GM19438 (cell line): ENCODE data around the gene PMFBP1.

Experiments
- ATAC-seq: cut with Tn5 transposase; IDR thresholded peaks from one replicate; pipeline ENCODE4 v1.9.1; 2021; ENCODE audit warnings: low read depth; ENCODE audit not compliant: unreplicated experiment

PMFBP1 gene

DNA sequence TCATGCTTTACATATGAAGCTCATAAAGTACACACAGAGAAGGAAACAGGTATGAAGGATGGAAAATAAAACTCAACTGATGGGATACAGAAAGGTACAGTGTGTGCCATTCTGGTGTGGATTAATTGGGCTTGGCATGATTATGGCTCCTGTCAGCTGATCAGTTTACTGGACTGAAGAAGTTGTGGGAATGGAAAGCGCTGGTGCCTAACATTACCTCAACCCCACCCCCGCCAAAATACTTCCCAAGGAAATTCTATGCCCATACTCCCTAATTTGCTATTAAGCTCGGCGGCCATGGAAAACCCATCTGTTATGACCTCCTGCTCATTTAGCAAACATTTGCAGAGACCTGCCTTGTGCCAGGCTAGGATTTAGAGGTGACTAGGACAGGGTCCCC, 16.6 kb upstream of the PMFBP1 start:
- ATAC-seq, result no peak

DNA sequence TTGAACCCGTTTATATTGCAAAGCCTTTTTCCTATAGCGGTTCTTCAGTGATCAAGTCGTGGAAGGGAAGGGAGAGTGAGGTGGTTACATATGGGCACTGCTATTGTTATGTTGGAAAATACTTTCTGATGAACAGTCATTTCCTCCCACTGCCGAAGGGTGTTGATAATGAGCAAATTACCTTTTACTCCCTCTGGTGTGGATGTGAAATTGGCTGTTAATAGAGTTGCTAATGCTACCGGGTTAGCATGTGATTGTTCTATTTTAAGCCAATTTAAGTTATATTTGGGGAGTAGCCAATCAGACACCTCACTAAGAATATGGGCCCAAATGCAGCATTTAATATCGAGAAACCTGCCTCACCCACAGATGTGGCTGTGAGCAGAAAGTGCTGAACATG, 15.6 kb upstream of the PMFBP1 start:
- no peak for ATAC-seq

DNA sequence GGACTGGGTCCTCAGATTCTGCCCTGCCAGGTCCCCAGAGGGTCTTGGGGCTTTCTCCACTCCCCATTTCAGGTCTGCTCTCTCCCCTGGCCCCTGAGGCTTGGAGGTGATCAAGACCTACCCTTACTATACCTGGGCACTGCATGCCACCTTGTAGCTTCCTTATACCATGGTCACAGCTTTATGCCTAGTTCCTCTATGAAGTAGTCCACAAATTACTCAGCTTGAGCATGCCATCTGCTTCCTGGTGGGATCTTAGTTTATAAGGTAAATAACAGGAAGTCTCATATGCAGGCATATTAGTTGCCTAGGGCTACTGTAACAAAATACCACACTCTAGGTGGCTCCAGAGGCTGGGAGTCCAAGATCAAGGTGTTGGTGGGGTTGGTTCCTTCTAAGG, 11.0 kb upstream of the PMFBP1 start:
- no peak for ATAC-seq

DNA sequence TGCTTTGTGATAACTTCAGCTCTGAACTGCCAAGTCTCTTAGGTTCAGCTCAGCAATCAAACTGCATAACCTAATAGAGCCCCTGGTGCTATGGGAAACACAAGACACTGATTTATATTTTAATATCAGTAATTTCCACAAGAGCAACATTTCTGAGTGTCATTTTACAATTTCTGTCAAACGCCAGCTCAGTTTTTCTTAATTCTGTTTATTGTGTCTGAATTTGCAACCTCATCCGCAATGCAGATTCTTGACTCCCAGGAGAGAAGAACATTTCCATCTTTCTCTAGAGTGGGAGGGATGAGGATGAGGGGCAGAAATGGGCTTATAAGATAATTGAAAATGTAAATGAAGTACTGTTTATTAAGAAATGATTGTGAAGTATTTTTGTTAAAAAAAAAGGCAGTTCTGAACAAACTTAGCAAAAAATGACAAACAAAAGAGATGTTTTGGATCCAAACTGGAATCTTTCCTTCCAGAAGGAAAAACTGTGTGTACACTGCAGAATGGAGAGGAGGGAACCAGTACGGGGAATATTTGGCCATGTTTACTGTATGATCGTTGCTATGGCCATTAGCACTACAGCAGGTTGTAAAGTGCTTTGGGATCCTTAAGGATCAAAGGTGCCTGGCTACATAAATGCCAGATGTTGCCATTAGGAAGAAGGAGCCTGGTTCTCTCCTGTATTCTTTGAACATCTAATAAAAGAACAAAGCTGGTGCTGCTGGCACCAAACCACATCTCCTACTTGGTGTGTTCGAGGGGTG, 7.4 kb upstream of the PMFBP1 start:
- ATAC-seq, result no peak

DNA sequence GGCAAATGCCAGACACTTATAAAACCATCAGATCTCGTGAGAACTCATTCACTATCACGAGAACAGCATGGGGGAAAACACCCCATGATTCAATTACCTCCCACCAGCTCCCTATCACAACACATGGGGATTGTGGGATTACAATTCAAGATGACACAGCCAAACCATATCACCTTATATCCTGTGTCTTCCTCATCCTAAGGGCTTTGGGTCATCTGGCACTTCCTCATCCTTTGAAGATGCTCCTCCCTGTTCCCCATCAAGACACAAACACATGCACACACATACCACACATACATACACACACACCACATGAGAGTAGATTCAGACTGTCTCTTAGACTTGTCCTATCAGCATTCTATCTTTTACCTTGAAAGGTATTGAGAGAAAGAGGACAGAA, 2.8 kb upstream of the PMFBP1 start:
- no peak for ATAC-seq

DNA sequence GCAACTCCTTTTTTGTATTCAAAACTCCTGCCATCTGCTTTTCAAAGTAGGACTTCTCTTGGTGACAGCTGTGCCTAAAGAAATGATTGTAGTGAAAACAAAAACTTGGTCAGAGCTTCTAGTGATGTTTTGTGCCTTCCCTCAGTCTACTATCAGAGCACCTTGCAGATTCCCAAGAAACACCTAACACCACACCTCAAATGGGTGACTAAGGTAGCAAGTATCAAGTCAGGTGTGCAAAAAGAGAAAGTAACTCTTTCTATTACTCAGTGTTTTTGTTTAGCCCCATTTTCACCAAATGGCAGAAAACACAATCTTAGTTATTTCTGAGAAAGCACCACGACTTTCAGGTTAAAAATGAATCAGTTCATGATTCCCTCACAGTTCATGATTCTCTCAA, 2.0 kb upstream of the PMFBP1 start:
- ATAC-seq, result no peak

DNA sequence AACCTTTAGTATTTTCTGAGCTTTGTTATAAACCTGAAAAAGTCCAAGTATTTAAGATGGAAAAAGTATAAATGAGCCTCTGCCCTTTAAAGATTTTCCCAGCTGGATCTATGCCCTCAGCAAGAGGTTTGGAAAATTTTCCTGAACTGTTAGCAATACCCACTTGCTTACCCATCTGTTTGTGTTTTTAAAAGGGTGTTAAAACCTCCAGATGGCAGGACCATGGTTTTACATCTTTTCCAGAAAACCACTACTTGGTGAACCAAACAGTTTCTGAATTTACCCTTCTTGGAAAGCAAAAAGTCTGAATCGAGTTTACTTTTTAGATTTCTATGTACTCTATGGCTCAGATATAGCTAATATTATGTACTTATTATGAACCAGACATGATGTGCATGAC, 719 bp downstream of the PMFBP1 start:
- no peak for ATAC-seq

DNA sequence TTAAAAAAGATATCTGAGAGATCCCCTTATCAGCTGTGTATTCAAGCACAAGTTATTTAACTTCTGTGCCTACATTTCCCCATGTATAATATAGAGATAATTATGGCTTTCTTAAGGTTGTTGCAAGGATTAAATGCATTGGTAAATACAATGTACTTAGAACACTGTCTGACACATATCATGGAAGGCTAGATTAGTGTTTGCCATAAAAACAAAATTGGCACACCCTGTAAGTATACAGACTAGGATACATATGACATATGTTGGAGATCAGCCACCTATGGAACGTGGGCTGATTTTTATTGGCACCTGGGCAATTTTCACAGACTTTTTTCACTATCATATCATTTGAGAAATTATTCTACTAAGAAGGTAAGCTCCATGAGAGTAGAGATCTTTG, 2.2 kb downstream of the PMFBP1 start:
- ATAC-seq, result no peak

DNA sequence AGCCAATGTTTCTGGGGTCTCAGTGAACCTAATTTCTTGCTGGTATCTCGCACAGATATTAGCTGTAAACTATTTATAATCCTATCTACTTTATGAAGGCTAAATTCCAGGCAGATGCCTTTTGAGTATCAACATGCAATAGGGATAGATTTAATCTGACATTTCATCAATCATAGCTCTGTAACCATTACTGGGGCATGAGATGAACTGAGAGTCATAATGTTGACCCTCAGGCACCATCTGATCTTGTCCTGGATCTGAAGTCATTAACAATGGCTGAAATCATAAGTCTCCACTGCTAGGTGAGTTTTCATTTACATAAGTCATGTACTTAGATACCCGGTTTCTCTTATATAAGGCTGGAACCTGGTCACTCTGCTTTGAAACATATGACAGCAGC, 3.6 kb downstream of the PMFBP1 start:
- no peak for ATAC-seq

DNA sequence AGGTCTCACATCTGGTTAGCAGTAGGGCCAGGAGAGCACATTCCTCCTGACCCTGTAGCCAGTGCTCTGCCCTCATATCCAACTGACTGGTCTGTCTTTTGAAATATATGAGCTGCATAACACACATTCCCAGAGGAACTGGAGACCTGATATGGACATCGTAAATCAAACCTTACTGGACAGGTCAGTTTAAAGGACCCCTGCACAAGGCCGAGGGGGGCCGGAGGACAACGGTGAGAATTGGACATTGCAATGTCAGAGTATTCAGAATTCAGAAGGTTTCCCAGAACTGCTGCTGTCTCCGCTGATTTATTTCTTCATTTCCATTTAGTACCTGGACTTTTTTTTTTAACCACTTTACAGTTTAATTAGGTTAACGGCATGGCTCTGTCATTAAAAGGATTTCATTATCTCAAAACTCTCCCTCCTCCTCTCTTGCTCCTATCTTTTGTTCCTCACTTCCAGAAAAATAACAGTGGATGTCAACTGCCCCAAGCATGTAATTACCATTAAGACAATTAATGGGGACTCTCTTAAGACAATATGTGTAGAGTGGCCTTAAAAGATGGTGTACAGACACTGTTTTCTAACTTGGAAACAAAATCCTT, 4.9 kb downstream of the PMFBP1 start:
- ATAC-seq, result no peak

DNA sequence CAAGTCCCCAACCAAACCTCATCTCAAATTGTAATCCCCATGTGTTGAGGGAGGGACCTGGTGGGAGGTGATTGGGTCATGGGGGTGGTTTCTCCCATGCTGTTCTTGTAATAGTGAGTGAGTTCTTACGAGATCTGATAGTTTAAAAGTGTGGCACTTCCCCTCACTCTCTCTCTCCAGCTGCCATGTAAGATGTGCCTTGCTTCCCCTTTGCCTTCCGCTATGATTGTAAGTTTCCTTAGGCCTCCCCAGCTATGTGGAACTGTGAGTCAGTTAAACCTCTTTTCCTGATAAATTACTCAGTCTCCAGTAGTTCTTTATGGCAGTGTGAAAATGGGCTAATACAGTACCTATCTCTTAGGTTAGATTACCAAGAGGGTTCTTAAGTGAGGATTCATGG, 5.8 kb downstream of the PMFBP1 start:
- ATAC-seq, result no peak

DNA sequence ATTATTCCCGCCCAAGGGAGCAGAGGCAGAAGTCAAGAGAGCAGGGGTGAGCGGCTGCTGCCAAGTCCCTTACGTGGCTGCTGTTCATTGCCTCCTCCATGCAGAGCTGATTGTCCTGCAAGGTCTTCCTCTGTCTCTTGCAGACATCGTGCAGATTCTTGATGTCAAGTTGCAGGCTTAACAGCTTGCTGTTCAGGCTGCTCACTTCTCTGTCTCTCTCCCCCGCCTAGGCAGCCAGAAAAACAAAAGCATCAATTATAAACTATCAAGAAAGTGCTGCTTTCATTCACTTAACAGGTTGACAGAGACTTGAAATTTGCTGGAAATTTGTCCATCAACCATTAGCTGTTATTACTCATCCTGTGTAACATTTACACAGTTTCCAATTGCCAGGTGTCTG, 7.3 kb downstream of the PMFBP1 start:
- ATAC-seq, result no peak

DNA sequence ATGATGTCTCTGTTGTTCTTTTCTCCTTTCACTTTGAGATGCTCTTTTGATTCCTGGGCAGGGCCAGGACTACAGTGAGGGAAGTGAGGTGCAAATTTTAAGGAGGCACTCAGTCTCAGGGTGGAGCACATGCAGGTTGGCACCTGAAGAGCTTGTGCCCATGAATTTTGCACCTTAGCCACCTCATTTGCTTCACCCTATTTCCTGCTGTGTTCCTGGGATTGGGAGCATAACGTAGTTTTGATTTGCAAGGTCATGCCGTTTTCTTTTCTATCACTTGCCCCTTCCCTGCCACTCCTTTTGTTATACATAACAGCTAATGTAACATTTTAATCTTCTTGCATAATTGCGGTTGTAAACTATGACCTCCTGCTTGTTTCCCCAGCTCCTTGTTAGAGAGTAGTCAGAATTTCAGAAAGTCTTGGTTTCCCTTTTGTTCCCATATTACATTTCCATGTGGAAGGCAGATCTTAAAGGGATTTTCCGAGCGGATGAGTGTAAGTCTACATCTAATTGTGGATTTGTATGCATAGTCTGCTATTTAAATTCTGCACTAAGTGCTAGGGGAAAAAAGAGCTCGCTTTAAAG, 9.8 kb downstream of the PMFBP1 start:
- ATAC-seq, result no peak

DNA sequence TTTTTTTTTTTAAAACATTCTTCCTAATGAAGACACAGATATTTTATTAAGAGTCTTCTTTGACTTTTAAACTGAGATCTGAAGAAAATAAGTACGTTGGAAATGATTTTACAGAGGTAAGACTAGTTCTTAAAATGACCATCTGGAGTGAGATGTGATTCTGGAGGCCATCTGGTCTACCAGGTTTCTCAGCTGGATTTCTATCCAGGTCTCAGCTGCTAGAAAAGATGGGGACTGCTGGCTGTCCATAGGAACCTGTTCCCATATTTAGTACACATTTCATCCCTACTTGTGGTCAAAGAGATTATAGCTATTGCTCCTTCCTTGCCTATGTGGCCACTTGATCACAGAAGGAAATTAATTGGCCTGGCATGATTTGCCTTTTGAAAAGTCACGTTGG, 12.2 kb downstream of the PMFBP1 start:
- ATAC-seq, result no peak

DNA sequence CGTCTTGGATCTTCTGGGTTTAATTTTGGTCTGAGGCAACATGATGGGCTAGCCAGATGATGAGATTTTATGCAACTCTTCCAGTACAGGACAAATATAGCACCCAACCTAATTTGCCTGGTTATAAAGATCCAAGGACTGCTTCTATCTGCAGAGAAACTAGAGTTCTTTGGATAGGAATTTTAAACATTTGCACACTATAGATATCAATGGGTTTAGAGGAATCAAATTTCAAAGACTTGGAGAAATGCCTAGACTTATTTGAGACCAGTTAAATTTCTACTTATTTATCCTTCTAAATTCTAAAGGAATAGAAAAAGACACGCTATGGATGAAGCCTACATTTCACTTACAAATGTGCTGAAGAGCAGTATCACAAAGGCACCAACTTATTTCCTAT, 12.6 kb downstream of the PMFBP1 start:
- no peak for ATAC-seq

DNA sequence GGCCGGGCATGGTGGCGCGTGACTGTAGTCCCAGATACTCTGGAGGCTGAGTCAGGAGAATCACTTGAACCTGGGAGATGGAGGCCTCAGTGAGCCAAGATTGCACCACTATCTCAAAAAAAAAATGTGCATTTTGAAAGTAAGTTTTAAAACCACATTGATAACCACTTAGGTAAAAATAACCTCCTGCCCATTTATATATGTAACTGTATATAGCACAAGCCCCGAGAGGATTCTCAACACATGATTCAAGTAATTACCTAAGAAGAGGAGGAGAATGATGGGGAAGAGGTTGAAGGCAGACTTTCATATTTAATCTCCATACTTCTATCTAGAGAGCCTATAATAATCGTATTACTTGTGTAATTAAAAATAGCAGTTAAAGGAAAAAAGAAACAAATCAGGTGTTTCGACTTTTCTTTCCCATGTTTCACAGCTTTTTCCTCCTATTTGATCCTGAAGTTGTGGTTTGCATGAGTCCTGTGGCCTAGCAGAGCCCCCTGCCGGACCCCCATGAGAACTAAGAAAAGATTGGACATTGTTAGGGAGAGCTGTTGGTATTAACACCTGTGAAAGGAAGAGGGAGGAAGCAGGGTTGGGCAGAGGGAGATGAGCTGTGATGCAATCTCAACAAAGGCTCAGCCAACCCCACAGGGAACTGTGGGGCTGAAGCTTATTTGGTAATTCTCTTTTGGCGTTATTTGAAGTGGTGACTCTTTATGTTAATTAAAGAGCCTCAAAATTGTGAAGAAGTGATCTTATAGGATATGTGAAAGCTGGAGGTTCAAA, 22.1 kb downstream of the PMFBP1 start:
- no peak for ATAC-seq

DNA sequence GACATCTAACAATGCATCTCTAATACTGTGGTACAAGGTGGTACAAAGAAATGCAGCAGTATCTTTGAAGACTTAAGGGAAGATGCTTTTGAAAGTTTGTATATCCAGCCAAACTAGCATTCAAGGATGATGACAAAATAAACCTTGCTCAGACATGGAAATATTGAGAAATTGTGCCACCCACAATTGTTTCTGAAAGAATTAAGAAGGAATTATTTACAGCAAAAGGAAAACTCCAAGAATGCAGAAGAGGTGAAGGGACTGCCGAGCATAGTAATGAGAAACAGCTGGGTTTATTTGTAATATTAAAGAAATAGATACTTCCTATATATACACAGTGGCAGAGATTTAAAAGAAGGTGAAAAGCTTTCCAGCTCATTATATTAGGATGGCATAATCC, 29.5 kb downstream of the PMFBP1 start:
- ATAC-seq, result no peak

DNA sequence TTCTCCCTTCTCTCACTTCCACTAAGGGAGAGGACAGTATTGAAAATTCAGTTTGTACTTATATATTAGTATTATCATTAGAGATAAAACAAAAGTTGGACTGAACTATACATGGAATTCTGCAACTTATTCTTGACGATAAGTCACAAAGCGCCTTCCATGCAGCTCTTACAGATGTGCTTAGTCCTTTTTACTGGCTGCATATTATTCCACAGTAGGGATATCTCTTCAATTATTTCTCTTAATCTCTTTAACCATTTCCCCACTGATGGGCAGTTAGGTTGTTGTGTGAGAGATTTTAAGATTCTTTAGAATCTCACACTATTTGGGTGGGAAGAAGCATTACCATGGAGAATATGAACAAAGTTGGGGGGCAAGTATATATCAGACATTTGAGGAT, 32.0 kb downstream of the PMFBP1 start:
- no peak for ATAC-seq

DNA sequence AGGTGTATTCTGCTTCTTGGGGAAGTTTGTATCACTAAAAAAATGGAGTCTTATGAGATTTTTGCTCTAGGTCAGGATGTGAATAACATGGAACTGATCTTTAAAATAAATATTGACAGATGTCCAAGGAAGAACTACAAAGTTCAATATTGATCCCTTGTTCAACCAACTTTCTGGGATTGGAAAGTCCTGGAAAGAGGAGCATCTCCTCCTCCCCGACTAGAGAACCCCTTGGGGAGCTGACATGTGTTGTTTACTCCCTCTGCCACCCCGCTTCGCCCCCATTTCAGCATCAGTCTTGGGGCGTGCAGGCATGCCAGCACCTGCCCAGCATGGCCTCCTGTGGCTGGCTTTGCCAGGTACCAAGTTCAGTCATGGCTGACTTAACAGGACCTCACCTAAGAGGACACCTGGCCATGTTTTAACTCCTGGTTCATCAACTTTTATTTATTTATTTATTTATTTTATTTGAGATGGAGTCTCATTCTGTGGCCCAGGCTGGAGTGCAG, 33.8 kb downstream of the PMFBP1 start:
- ATAC-seq, result no peak

DNA sequence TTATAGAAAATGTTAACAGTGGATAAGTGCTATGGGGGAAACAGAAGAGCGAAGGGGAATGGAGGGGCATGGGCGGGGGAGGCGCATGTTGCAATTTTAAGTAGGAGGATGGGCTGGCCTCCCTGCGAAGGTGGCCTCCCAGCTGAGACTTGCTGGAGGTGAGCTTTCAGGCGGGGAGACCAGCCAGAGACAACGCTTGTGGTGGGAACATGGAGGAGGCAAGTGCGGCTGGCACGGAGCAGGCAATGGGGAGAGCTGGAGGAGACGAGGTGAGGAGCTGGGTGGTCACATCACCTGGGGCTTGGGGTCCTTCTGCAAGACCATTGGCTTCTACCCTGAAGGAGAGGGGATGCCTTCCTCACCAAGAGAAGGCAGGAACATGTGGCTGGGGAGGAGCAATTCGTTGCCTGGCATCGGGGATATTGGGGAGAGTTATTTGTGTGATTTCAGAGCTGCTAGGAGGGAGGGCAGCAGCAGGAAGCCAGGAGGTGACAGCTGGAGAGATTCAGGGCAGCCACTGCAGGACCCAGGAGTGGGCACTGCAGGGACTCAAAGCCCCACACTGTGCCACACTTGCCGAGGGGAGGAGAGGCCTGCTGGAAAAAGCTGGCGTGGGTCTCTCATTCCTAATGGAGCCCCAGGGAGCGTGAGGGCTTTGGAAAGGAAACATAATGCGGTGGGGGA, 34.4 kb downstream of the PMFBP1 start:
- no peak for ATAC-seq

DNA sequence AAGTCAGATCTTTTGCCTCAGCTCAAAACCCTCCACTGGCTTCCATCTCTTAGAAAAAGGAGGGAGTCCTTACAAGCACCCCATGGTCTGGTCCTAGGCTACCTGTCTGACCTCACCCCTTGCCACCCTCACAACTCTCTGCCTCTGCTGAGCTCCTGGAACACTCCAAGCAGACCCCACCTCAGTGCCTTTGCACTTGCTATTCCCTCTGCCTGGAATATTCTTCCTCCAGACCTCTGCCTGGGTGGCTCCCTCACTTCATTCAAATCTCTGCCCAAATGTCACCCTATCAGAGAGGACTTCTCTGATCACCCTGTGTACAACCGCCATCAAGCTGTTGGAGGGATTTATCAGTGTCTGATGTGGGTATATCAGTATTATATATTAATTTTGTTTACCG, 37.4 kb downstream of the PMFBP1 start:
- no peak for ATAC-seq
